ENCODE results near the gene TMTC3.
A peak's percentile ranks its signal among the peaks of the same experiment; 100 is the strongest.

TMTC3 gene

GRCh38 chr12:88228720-88229119 lies 86.6 kb downstream of the TMTC3 start:
- DNase-seq, result no peak

DNA sequence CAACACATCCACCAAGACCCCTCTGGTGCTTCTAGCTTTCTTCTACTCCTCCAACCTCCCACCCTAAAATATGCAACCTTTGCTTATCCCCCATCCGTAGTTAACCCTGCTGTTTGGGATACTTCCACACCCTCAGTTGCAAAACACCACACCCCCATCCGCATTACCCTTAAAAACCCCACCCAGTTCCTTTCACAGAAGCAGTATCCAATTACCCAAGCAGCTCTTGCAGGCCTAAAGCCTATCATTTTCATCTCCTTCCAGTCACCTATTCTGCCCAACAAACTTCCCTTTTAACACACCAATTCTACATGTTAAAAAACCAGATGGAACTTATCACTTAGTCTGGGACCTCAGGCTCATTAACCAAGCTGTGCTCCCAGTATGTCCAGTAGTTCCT lies 88.2 kb downstream of the TMTC3 start:
- DNase-seq, result no peak

- peak; percentile 56 for DNase-seq
Measured at GRCh38 chr12:88235183-88235833, 93.2 kb downstream of the TMTC3 start.

DNA sequence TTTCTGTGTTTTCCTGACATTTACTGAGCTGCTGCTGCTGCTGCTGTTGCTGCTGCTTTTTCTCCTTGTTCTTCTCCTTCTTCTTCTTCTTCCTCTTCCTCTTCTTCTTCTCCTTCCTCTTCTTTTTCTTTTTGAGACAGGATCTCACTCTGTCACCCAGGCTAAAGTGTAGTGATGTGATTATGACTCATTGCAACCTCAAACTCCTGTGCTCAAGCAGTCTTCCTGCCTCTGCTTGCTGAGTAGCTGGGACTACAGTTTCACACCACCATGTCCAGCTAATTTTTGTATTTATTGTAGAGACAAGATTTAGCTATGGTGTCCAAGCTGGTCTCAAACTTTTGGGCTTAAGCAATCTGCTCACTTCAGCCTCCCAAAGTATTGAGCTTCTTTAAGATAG lies 95.8 kb downstream of the TMTC3 start:
- DNase-seq, result peak; percentile 7

DNA sequence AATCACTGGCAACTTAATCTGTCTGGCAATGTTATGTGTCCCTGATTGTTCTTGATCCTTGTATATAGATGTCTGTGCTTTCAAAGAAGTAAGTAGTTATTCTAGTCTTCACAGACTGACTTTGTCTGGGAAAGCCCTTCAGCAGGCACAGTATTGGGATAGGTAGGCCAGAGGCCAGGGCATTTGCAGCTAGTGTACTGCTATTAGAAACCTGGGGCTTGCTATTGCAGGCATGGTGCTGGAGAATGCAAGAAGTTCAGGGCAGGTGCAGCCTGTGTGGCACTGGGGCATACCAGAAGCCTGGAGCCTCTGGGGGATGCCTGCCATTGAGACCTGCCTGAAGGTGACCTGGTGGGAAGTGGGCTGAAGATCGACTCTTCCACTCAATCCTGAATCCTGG lies 96.3 kb downstream of the TMTC3 start:
- no peak for DNase-seq

DNA sequence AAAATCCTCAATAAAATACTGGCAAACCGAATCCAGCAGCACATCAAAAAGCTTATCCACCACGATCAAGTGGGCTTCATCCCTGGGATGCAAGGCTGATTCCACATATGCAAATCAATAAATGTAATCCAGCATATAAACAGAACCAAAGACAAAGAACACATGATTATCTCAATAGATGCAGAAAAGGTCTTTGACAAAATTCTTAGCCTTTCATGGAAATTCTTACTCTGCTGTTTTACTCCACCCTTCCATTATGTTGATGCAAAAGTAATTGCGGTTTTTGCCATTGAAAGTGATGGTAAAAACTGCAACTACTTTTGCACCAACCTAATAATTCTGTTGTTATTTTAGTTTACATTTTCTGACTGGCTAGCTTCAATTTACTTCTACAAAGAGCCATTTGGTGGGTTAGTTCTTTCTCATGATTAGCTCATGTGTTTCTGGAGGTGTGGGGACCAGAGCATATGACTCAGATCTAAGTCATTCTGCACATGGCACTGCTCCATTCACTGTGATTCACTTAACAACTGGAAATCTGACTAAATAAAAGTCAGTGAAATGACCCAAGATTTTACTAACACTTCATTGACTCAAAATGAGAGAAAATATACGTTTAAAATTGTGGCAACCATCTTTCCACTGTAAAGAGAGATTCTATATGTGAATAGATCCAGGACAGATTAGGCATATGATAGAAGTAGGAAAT lies 99.9 kb downstream of the TMTC3 start:
- peak; percentile 48 for DNase-seq

DNA sequence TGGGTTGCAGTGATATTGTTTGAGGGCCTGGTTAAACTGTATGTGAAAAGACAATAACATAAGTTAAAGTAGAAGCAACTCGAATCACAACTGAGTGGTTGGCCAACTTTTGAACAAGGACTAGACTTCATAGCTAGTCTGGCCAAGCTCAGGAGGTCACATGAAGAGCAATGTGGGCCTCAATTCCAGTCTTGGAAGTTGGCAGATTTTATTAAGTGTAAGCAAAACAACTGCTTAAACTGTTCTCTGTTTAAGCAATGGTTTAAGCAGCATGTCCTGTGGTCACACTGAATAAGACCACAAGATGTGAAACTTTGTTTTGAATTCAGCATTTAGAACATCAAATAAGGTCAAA lies 100.4 kb downstream of the TMTC3 start:
- no peak for DNase-seq

GRCh38 chr12:88242939-88243338 lies 100.8 kb downstream of the TMTC3 start:
- DNase-seq, result no peak

GRCh38 chr12:88243982-88244381 lies 101.9 kb downstream of the TMTC3 start:
- no peak for DNase-seq

GRCh38 chr12:88245905-88246304 lies 103.8 kb downstream of the TMTC3 start:
- DNase-seq, result no peak

- DNase-seq, result no peak
Measured at GRCh38 chr12:88247241-88247643, 105.1 kb downstream of the TMTC3 start.

GRCh38 chr12:88248606-88249005 lies 106.5 kb downstream of the TMTC3 start:
- DNase-seq, result no peak
